ENCODE measurements around the gene IFNB1.

IFNB1 gene

GRCh38 chr9:21060919-21061561, 16.7 kb downstream of the IFNB1 start:
- DNase-seq: no peak

- no peak for DNase-seq
These were observed 20.8 kb downstream of the IFNB1 start for GRCh38 chr9:21056931-21057330.

- DNase-seq: no peak
These were observed 23.9 kb downstream of the IFNB1 start for GRCh38 chr9:21053851-21054250.

GRCh38 chr9:21047281-21047691, 30.5 kb downstream of the IFNB1 start:
- DNase-seq: no peak

DNA sequence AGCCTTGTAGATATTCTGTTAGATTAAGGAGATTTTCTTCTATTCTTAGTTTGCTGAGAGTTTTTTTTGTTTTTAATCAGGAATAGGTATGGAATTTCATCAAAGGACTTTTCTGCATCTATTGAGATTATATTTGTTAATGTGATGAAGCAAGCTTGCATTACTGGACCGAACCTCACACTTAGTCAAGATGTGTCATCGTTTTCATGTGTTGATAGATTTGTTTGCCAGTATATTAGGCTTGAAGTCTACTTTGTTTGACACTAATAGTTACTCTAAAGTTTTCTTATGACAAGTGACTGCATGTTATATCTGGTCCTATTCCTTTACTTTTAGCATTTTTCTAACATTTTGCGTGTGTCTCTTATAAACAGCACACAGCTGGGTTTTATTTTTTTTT, 33.9 kb downstream of the IFNB1 start:
- DNase-seq: no peak

- DNase-seq: no peak
These were observed 35.3 kb downstream of the IFNB1 start for GRCh38 chr9:21042466-21042865.

GRCh38 chr9:21039302-21039701, 38.4 kb downstream of the IFNB1 start:
- DNase-seq: no peak

DNA sequence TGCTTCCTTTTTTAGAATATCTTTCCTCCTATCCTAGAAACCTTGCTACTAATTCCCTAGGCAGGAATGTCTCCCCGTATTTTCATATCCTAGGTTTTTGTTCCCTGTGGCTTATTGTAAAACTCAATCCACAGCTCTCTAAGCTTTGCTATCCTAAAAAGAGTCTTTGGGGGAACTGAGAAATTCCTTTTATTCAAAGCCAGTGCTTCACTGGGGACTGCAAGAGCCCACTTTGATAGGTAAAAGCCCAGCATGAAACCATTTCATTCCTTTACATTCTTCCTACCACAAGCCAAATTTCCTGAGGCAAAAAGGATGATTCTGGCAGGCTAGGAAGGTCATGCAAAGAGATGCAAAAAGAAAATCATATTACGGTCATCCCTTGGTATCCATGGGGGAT, 40.5 kb downstream of the IFNB1 start:
- DNase-seq: no peak

DNA sequence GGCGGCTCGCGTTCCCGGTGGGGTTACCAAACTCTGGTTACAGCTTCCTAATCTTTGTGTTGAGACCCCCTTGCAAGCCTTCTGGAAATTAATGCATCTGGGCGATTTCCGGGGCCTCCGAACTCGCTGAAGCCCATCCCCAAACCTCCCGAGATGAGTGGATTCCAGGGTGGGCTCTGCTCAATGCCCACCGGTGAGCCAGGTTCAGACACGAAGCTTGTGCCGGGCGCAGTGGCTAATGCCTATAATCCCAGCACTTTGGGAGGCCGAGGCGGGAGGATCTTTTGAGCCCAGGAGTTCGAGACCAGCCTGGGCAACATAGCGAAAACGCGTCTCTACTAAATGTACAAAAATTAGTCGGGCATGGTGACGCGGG, 45.9 kb downstream of the IFNB1 start:
- DNase-seq: no peak

- DNase-seq: peak; percentile 67
These were observed 46.5 kb downstream of the IFNB1 start, which contains the start of gene HACD4 for GRCh38 chr9:21031091-21031807. Gene HACD4 (minus strand): TSS chr9:21031640. CDS start chr9:21031590, 50 bp downstream.

DNA sequence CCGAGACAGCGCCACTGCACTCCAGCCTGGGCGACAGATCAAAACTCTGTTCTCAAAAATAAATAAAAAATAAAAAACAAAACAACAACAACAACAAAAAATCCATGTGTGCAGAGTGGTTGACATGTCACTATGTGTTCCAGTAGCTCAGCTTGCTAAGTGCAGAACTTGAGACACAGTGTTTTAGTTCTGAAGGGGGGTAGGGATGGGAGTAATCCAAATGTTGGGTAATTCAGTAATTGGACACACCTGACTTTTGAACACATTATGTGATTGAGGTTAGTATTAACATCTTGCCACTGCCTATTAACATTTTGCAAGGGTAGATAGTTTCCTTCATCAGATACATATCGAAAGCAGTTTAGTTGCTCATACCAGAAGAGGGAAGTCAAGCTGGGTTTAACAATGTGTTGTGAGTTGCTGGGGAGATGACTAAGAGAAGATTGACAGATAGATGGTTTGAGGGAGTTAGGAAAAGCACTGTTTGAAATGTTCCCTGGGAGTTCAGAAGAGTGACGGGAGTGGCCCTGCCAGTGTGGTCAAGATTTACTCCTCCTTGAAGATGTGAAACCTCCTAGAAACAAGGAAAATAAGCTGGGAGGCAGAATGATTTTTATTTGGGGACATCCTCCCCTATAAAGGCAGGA, 47.2 kb downstream of the IFNB1 start:
- DNase-seq: peak; percentile 38

DNA sequence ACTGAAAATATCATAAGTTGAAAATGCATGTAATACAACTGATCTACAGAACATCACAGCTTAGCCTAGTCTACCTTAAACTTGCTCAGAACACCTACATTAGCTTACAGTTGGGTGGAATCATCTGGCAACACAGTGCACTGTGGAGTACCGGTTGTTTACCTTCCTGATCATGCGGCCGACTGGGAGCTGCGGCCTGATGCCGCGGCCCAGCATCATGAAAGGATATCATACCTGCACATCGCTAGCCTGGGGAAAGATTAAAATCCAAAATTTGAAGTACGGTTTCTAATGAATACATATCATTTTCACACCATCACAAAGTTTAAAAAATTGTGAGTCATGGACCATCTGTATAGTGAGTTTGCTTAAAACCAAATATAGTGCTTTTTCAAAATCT, 48.1 kb downstream of the IFNB1 start:
- no peak for DNase-seq

- DNase-seq: no peak
These were observed 49.3 kb downstream of the IFNB1 start for GRCh38 chr9:21028466-21028865.

DNA sequence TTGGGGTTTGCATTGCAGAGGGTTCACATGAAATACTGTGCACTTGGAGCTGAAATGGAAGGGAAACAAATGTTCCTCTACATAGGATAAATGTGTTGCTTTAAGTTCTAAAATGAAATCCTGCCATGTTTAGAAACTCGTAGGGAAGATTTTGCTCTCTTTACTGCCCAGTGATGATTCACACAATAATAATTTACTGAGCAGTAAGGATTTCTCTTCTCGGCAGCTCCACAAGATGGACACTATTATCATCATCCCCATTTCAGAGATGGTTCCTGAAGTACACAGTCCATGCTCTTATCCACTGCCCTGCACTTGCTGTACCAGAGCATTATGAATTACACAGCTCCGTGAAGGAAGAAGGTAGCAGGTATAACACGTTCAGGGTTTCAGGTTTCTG, 50.4 kb downstream of the IFNB1 start:
- no peak for DNase-seq
